Adipocyte (in vitro differentiated cells): Measurements from ENCODE around the gene EPHX1.

Source experiments
- DNase-seq: peaks from one replicate; pipeline ENCODE4 v3.0.0-alpha.2; 2015; ENCODE audit warnings: low read depth
- H3K27me3 ChIP-seq: replicated peaks from 2 replicates; pipeline ENCODE4 v1.7.0; 2013; ENCODE audit warnings: mild to moderate bottlenecking, low read length, moderate library complexity; ENCODE audit not compliant: control insufficient read depth, insufficient read depth
- H3K36me3 ChIP-seq: 2 replicates; pipeline ENCODE4 v1.7.0; 2013; ENCODE audit warnings: low read length, mild to moderate bottlenecking, moderate library complexity; ENCODE audit not compliant: control insufficient read depth, insufficient read depth, severe bottlenecking
- H3K4me1 ChIP-seq: 2 replicates; pipeline ENCODE4 v1.7.0; 2013; ENCODE audit warnings: mild to moderate bottlenecking, low read length, moderate library complexity; ENCODE audit not compliant: control insufficient read depth, insufficient read depth
- H3K4me3 ChIP-seq: 2 replicates; pipeline ENCODE4 v1.7.0; 2013; ENCODE audit warnings: mild to moderate bottlenecking, low read length, moderate library complexity
- H3K9ac ChIP-seq: 2 replicates; pipeline ENCODE4 v1.7.0; 2013; ENCODE audit warnings: mild to moderate bottlenecking, low read length, moderate library complexity
- H3K9me3 ChIP-seq: 2 replicates; pipeline ENCODE4 v1.7.0; 2013; ENCODE audit warnings: mild to moderate bottlenecking, low read length, moderate library complexity; ENCODE audit not compliant: control insufficient read depth

Gene EPHX1

GRCh38 chr1:225870911-225871310 lies 61.0 kb downstream of the EPHX1 start:
- Histone ChIP-seq H3K27me3 (no peaks in the 10 kb centered on the region), H3K9me3 (no peaks in the 10 kb centered on the region), H3K36me3 (peaks cover 82% of the 10 kb centered on the region), H3K9ac (no peak overlapping the region), H3K4me3 (no peak overlapping the region), H3K4me1 (peaks cover 5% of the 10 kb centered on the region)
- DNase-seq, result no peak

GRCh38 chr1:225871359-225872074 lies 61.6 kb downstream of the EPHX1 start:
- H3K9me3 ChIP-seq, result no peaks in the 10 kb centered on the region
- H3K36me3 ChIP-seq, result peaks cover 81% of the 10 kb centered on the region
- no peaks in the 10 kb centered on the region for H3K27me3 ChIP-seq
- H3K4me3 ChIP-seq, result no peak overlapping the region
- DNase-seq, result no peak
- H3K4me1 ChIP-seq, result no peaks in the 10 kb centered on the region
- H3K9ac ChIP-seq, result no peak overlapping the region

GRCh38 chr1:225872075-225872430 lies 62.1 kb downstream of the EPHX1 start:
- Histone ChIP-seq H3K4me1 (peaks cover 3% of the 10 kb centered on the region), H3K9me3 (no peaks in the 10 kb centered on the region), H3K36me3 (peaks cover 79% of the 10 kb centered on the region), H3K9ac (no peak overlapping the region), H3K27me3 (no peaks in the 10 kb centered on the region), H3K4me3 (no peak overlapping the region)
- no peak for DNase-seq

GRCh38 chr1:225873281-225873850 lies 63.4 kb downstream of the EPHX1 start:
- no peaks in the 10 kb centered on the region for H3K27me3 ChIP-seq
- peaks cover 70% of the 10 kb centered on the region for H3K36me3 ChIP-seq
- no peak overlapping the region for H3K4me3 ChIP-seq
- peaks cover 16% of the 10 kb centered on the region for H3K4me1 ChIP-seq
- no peak overlapping the region for H3K9ac ChIP-seq
- DNase-seq, result no peak
- no peaks in the 10 kb centered on the region for H3K9me3 ChIP-seq

- Histone ChIP-seq H3K27me3 (no peaks in the 10 kb centered on the region), H3K9me3 (no peaks in the 10 kb centered on the region), H3K4me3 (no peak overlapping the region), H3K9ac (no peak overlapping the region), H3K4me1 (peaks cover 27% of the 10 kb centered on the region), H3K36me3 (peaks cover 60% of the 10 kb centered on the region)
- no peak for DNase-seq
These were observed 64.5 kb downstream of the EPHX1 start for GRCh38 chr1:225874431-225874830.

- Histone ChIP-seq H3K4me1 (peaks cover 35% of the 10 kb centered on the region), H3K9ac (no peak overlapping the region), H3K9me3 (no peaks in the 10 kb centered on the region), H3K4me3 (no peak overlapping the region), H3K36me3 (peaks cover 53% of the 10 kb centered on the region), H3K27me3 (no peaks in the 10 kb centered on the region)
- DNase-seq, result no peak
These were observed 65.3 kb downstream of the EPHX1 start for GRCh38 chr1:225875044-225875815.

- no peak overlapping the region for H3K9ac ChIP-seq
- no peaks in the 10 kb centered on the region for H3K9me3 ChIP-seq
- no peaks in the 10 kb centered on the region for H3K27me3 ChIP-seq
- peaks cover 47% of the 10 kb centered on the region for H3K4me1 ChIP-seq
- H3K4me3 ChIP-seq, result no peak overlapping the region
- H3K36me3 ChIP-seq, result peaks cover 36% of the 10 kb centered on the region
- DNase-seq, result no peak
These were observed 67.1 kb downstream of the EPHX1 start for GRCh38 chr1:225876900-225877510.

GRCh38 chr1:225877580-225877979 lies 67.7 kb downstream of the EPHX1 start:
- Histone ChIP-seq H3K4me3 (no peak overlapping the region), H3K4me1 (peaks cover 47% of the 10 kb centered on the region), H3K27me3 (no peaks in the 10 kb centered on the region), H3K9me3 (no peaks in the 10 kb centered on the region), H3K36me3 (peaks cover 33% of the 10 kb centered on the region), H3K9ac (peak overlapping the region; percentile 18)
- peak; percentile 55 for DNase-seq

GRCh38 chr1:225878282-225878681 lies 68.4 kb downstream of the EPHX1 start:
- Histone ChIP-seq H3K9ac (peak overlapping the region; percentile 18), H3K36me3 (peaks cover 30% of the 10 kb centered on the region), H3K4me1 (peaks cover 52% of the 10 kb centered on the region), H3K9me3 (no peaks in the 10 kb centered on the region), H3K4me3 (no peak overlapping the region), H3K27me3 (no peaks in the 10 kb centered on the region)
- no peak for DNase-seq

- peaks cover 21% of the 10 kb centered on the region for H3K36me3 ChIP-seq
- no peak for DNase-seq
- no peaks in the 10 kb centered on the region for H3K27me3 ChIP-seq
- H3K4me1 ChIP-seq, result peaks cover 56% of the 10 kb centered on the region
- H3K9me3 ChIP-seq, result no peaks in the 10 kb centered on the region
- peak overlapping the region; percentile 18 for H3K9ac ChIP-seq
- peak overlapping the region; percentile 44 for H3K4me3 ChIP-seq
These were observed 69.7 kb downstream of the EPHX1 start for GRCh38 chr1:225879521-225880221.

- Histone ChIP-seq H3K9me3 (no peaks in the 10 kb centered on the region), H3K27me3 (no peaks in the 10 kb centered on the region), H3K4me3 (peak overlapping the region; percentile 96), H3K9ac (peak overlapping the region; percentile 18), H3K36me3 (peaks cover 16% of the 10 kb centered on the region), H3K4me1 (peaks cover 56% of the 10 kb centered on the region)
- DNase-seq, result peak; percentile 5
These were observed 70.3 kb downstream of the EPHX1 start for GRCh38 chr1:225880222-225880588.
